A549 (cell line): ENCODE measurements around the gene SOS1. TPM values are rescaled to one million over a fixed set of nuclear protein-coding genes. Genes with fewer than 3 reads are reported as not detected.

Source experiments
- ATAC-seq, 2 experiments: fragments of 200-7000 bp in 1 of 2; fragments of >200 bp in 1 of 2; cut with Nextera tagmentation in 1 of 2; cut with Tn5 transposase in 1 of 2; 3 replicates each; pipeline versions ENCODE4 v1.8.0 to v1.9.1; 2018 to 2020; ENCODE audit warnings: mild to moderate bottlenecking in 1 of 2, moderate library complexity in 1 of 2
- CTCF ChIA-PET: fragments of 300-600 bp; sonication (Branson Sonifier 250); formaldehyde crosslinking; extraction: SDS; loops from one replicate; lab custom pipeline; 2021; ENCODE audit warnings: antibody characterized with exemption, inconsistent platforms; lab: Yijun Ruan, JAX
- POLR2A ChIA-PET: fragments of 350-600 bp; formaldehyde crosslinking; extraction: SDS; loops from one replicate; lab custom pipeline; 2021; ENCODE audit warnings: antibody characterized with exemption, inconsistent platforms; lab: Yijun Ruan, JAX
- DNase-seq, 2 experiments: peaks; one replicate each; pipeline versions ENCODE4 v3.0.0 to v3.0.0-alpha.2; 2011 to 2016; ENCODE audit warnings: low read depth in 1 of 2, low spot score in 1 of 2
- FAIRE-seq: peaks from 2 replicates; lab custom pipeline; 2011; peaks lifted over from hg19 to GRCh38; lab: Jason Lieb, UNC
- H3K27ac ChIP-seq, 2 experiments: fragments of >200 bp; sonication (Bioruptor Twin); formaldehyde crosslinking; 3 replicates each; pipeline ENCODE4 v1.5.1; 2016 to 2017
- H3K4me1 ChIP-seq: fragments of >200 bp; sonication (Bioruptor Twin); formaldehyde crosslinking; 3 replicates; pipeline ENCODE4 v1.6.1; 2016
- H3K4me2 ChIP-seq: fragments of >200 bp; sonication (Bioruptor Twin); formaldehyde crosslinking; 3 replicates; pipeline ENCODE4 v1.6.1; 2016
- H3K4me3 ChIP-seq: fragments of >200 bp; sonication (Bioruptor Twin); formaldehyde crosslinking; 3 replicates; pipeline ENCODE4 v1.5.1; 2016
- H3K9me3 ChIP-seq: fragments of >200 bp; sonication (Bioruptor Twin); formaldehyde crosslinking; 3 replicates; pipeline ENCODE4 v1.6.1; 2016
- ATOH8 ChIP-seq: fragments of 250-450 bp; sonication (Bioruptor Pico); IDR thresholded peaks from 2 replicates; pipeline ENCODE4 v1.5.0; 2020; ENCODE audit warnings: low read depth, mild to moderate bottlenecking, moderate library complexity
- BCL3 ChIP-seq: fragments of >200 bp; sonication (Bioruptor Twin); formaldehyde crosslinking; IDR thresholded peaks from 3 replicates; pipeline ENCODE4 v1.6.1; 2016
- BHLHE40 ChIP-seq: IDR thresholded peaks from 2 replicates; pipeline ENCODE4 v1.6.1; 2012; ENCODE audit warnings: low read depth, low read length, inconsistent platforms
- CEBPB ChIP-seq, 2 experiments: fragments of >200 bp in 1 of 2; sonication (Bioruptor Twin) in 1 of 2; formaldehyde crosslinking in 1 of 2; IDR thresholded peaks; 2 replicates each; pipeline ENCODE4 v1.6.1; 2012 to 2016
- CHD2 ChIP-seq: fragments of 150-350 bp; IDR thresholded peaks from 2 replicates; pipeline ENCODE4 v1.6.1; 2014; ENCODE audit warnings: low read length; ENCODE audit not compliant: partially characterized antibody
- CHD4 ChIP-seq: fragments of 200-600 bp; sonication (generic); IDR thresholded peaks from 2 replicates; pipeline ENCODE4 v1.6.1; 2016; ENCODE audit warnings: antibody characterized with exemption, mild to moderate bottlenecking, borderline replicate concordance
- EHMT2 ChIP-seq: fragments of 200-600 bp; sonication (generic); IDR thresholded peaks from 2 replicates; pipeline ENCODE4 v1.6.1; 2016; ENCODE audit warnings: antibody characterized with exemption, low read depth, mild to moderate bottlenecking, moderate library complexity
- FOXS1 ChIP-seq: fragments of 250-450 bp; sonication (Bioruptor Pico); IDR thresholded peaks from 2 replicates; pipeline ENCODE4 v1.5.0; 2020; ENCODE audit warnings: mild to moderate bottlenecking, moderate library complexity
- HEYL ChIP-seq: fragments of 250-450 bp; sonication (Bioruptor Pico); IDR thresholded peaks from 2 replicates; pipeline ENCODE4 v1.8.0; 2021; ENCODE audit warnings: mild to moderate bottlenecking, moderate library complexity
- KDM1A ChIP-seq: fragments of 200-600 bp; sonication (generic); IDR thresholded peaks from 2 replicates; pipeline ENCODE4 v1.6.1; 2016; ENCODE audit warnings: low read depth, mild to moderate bottlenecking
- MAFK ChIP-seq: fragments of 450-650 bp; IDR thresholded peaks from 2 replicates; pipeline ENCODE4 v1.6.1; 2014; ENCODE audit not compliant: partially characterized antibody
- MAX ChIP-seq: IDR thresholded peaks from 2 replicates; pipeline ENCODE4 v1.6.1; 2012
- NR3C1 ChIP-seq: fragments of >200 bp; sonication (Bioruptor Twin); formaldehyde crosslinking; IDR thresholded peaks from 3 replicates; pipeline ENCODE4 v1.6.1; 2017
- POLR2A ChIP-seq: IDR thresholded peaks from 2 replicates; pipeline ENCODE4 v1.6.1; 2012; ENCODE audit warnings: mild to moderate bottlenecking, low read length
- RAD21 ChIP-seq, 2 experiments: fragments of >200 bp in 1 of 2; sonication (Bioruptor Twin) in 1 of 2; formaldehyde crosslinking in 1 of 2; IDR thresholded peaks in 1 of 2; conservative IDR thresholded peaks in 1 of 2; 2 replicates in 1 of 2; 3 replicates in 1 of 2; pipeline ENCODE4 v1.6.1; 2012 to 2018; ENCODE audit warnings: inconsistent platforms in 1 of 2
- REST ChIP-seq: fragments of 200-600 bp; sonication (generic); IDR thresholded peaks from 2 replicates; pipeline ENCODE4 v1.6.1; 2016; ENCODE audit warnings: antibody characterized with exemption, mild to moderate bottlenecking, moderate library complexity
- RNF2 ChIP-seq: fragments of 200-600 bp; sonication (generic); IDR thresholded peaks from 2 replicates; pipeline ENCODE4 v1.6.1; 2016; ENCODE audit warnings: low read depth, mild to moderate bottlenecking, antibody characterized with exemption, moderate library complexity, borderline replicate concordance
- SMC3 ChIP-seq: fragments of >200 bp; sonication (Bioruptor Twin); formaldehyde crosslinking; IDR thresholded peaks from 3 replicates; pipeline ENCODE4 v1.6.1; 2018; ENCODE audit warnings: inconsistent platforms
- SREBF2 ChIP-seq: fragments of 450-650 bp; IDR thresholded peaks from 2 replicates; pipeline ENCODE4 v1.6.1; 2014; ENCODE audit warnings: mild to moderate bottlenecking, moderate library complexity
- ZNF302 ChIP-seq: fragments of 250-450 bp; sonication (Bioruptor Pico); IDR thresholded peaks from 2 replicates; pipeline ENCODE4 v1.9.0; 2021; ENCODE audit warnings: inconsistent platforms, mild to moderate bottlenecking, moderate library complexity
- ZSCAN20 ChIP-seq: fragments of 250-450 bp; sonication (Bioruptor Pico); IDR thresholded peaks from 2 replicates; pipeline ENCODE4 v1.8.0; 2022; ENCODE audit warnings: mild to moderate bottlenecking, moderate library complexity
- WGBS: methylation state at CpG from one replicate; pipeline ENCODE4 v1.1.6; 2017; ENCODE audit errors: missing lambda C conversion rate; 5-methylcytosine and 5-hydroxymethylcytosine counted together
- polyA plus RNA-seq, 4 experiments: library from polyadenylated mRNA; depleted of rRNA in 3 of 4; stranded (reverse); fragments of >200 nt; fragmentation: RNase III in 1 of 4; extraction: RNeasy Plus Mini Kit Qiagen cat#74134 plus additional on column Dnase treatment in 1 of 4; gene quantifications; 2 replicates in 3 of 4; 3 replicates in 1 of 4; pipeline ENCODE4 v1.2.3, GENCODE V29; 2011 to 2017
- TF ChIP-seq, protein P1 (sequence below): fragments of 150-350 bp; IDR thresholded peaks from 2 replicates; pipeline ENCODE4 v1.6.1; 2014; ENCODE audit warnings: low read depth, mild to moderate bottlenecking, low read length
- TF ChIP-seq, protein P2 (sequence below): IDR thresholded peaks from 2 replicates; pipeline ENCODE4 v1.6.1; 2012

SOS1 gene
- polyA plus RNA-seq, 2 of the 4 experiments (the other 2 are of a cell fraction), result 19.6 to 48.9 TPM

DNA sequence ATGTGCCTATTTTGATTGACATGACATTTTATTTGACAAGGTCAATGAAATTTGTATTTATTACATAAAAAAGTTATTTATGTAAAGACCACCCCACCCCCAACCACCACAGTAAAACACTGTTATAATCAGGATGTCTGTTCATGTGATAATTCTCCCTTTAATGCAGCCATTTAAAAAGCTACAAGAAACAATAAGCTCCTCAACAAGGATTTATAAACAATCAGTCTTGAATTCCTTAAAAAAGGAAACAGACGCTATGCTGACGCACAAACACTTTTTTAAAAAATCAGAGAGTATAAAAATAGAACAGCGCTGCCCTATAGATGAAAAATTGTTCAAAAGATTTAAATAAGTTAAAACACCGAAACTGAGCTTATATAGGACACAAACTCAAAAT is 102.2 kb downstream of the SOS1 start:
- H3K4me1 ChIP-seq, result no peaks in the 10 kb centered on the region
- ATAC-seq, result no peak
- no peak overlapping the region for H3K27ac ChIP-seq
- WGBS, result 96% methylated on average over 4 of the region's 4 CpGs
- POLR2A ChIA-PET, result no interaction called here
- no peak overlapping the region for H3K4me3 ChIP-seq
- CTCF ChIA-PET, result interaction anchor here (0.6 to 4.6 kb wide), 6 partner anchors 8 to 210 kb away, joined by 3 to 15 read pairs (median 4); no protein-coding TSS in a partner anchor
- H3K4me2 ChIP-seq, result no peak overlapping the region
- TF ChIP-seq EHMT2 (no peak), BCL3 (no peak), POLR2A (no peak), BHLHE40 (no peak), MAFK (no peak), NR3C1 (no peak), RNF2 (no peak), CEBPB (IDR thresholded peaks at IDR 0.05) (no peak), SMC3 (no peak), HEYL (CRISPR knock-in tag) (no peak)
- TF ChIP-seq, protein P1, sequence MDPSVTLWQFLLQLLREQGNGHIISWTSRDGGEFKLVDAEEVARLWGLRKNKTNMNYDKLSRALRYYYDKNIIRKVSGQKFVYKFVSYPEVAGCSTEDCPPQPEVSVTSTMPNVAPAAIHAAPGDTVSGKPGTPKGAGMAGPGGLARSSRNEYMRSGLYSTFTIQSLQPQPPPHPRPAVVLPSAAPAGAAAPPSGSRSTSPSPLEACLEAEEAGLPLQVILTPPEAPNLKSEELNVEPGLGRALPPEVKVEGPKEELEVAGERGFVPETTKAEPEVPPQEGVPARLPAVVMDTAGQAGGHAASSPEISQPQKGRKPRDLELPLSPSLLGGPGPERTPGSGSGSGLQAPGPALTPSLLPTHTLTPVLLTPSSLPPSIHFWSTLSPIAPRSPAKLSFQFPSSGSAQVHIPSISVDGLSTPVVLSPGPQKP, result no peak
- TF ChIP-seq, all 56 proteins: peak for 0
- no peaks in the 10 kb centered on the region for H3K9me3 ChIP-seq
- no peak for FAIRE-seq
- no peak for DNase-seq

DNA sequence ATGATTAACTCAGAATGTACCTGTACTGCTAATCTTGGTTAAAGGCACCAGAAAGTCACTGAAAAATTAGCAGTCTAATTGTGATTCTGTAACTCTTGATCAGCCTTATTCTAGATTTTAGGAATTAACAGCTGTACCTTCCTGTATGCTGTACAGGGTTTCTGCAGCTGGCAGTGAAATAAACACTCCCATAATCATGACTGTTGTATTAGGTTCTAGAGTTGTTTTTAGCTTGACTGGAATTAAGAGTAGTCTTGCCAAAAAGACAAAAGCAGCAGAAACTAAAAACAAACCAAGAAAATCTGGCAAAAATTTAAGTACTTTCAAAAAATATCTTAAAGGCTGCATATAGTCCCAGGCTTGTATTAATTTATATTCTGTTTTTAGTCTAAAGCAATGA is 103.5 kb downstream of the SOS1 start:
- no peak for TF ChIP-seq ZNF302 (CRISPR knock-in tag)
- TF ChIP-seq SREBF2, result no peak
- CTCF ChIA-PET, result interaction anchor here (1.0 to 4.6 kb wide), 3 partner anchors 9 to 212 kb away, joined by 3 to 15 read pairs (median 11); no protein-coding TSS in a partner anchor
- no peaks in the 10 kb centered on the region for H3K4me1 ChIP-seq

DNA sequence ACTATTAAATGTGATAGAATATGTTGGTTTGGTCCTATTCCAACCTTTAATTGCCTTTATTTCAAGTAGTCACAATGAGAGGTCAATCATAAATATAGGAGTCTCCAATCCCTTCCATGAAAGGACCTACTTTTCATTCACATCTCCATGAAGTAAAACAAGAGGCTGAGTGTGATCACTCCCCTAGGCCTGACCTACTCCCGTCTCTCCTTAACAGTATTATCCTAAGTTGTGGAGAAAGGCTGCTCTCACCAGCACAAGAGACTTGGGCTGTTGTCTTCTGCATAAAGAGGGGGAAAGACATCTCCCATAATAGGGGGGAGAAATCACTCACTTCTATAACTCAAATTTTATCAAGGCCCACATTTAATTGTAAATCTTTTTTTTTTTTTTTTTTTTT is 105.4 kb downstream of the SOS1 start:
- ChIA-PET CTCF (interaction anchor here (0.6 to 1.2 kb wide), 2 partner anchors 68 to 91 kb away, joined by 3 to 4 read pairs; no protein-coding TSS in a partner anchor), POLR2A (no interaction called here)
- Histone ChIP-seq H3K4me1 (no peaks in the 10 kb centered on the region), H3K27ac (no peak overlapping the region), H3K4me2 (no peak overlapping the region), H3K9me3 (no peaks in the 10 kb centered on the region), H3K4me3 (no peak overlapping the region)
- no peak for TF ChIP-seq REST
- no peak for TF ChIP-seq CHD2
- TF ChIP-seq BCL3, result no peak
- TF ChIP-seq FOXS1 (CRISPR knock-in tag), result no peak
- no peak for TF ChIP-seq KDM1A
- TF ChIP-seq RAD21 (conservative IDR thresholded peaks at IDR 0.05 in 1 of 2, IDR thresholded peaks at IDR 0.05 in 1 of 2), result no peak
- no peak for TF ChIP-seq ATOH8 (CRISPR knock-in tag)
- TF ChIP-seq ZSCAN20 (CRISPR knock-in tag), result no peak
- TF ChIP-seq, protein P2, sequence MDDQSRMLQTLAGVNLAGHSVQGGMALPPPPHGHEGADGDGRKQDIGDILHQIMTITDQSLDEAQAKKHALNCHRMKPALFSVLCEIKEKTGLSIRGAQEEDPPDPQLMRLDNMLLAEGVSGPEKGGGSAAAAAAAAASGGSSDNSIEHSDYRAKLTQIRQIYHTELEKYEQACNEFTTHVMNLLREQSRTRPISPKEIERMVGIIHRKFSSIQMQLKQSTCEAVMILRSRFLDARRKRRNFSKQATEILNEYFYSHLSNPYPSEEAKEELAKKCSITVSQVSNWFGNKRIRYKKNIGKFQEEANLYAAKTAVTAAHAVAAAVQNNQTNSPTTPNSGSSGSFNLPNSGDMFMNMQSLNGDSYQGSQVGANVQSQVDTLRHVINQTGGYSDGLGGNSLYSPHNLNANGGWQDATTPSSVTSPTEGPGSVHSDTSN, result no peak
- no peak for TF ChIP-seq SMC3
- no peak for TF ChIP-seq MAX
- no peak for TF ChIP-seq CHD4
- ATAC-seq (no peak), FAIRE-seq (no peak), DNase-seq (no peak)
- WGBS, result 91% methylated on average over 1 of the region's 1 CpG

More for the DNA sequence above, 103.5 kb downstream of the SOS1 start:
- Histone ChIP-seq H3K4me3 (no peak overlapping the region), H3K4me2 (no peak overlapping the region), H3K9me3 (no peaks in the 10 kb centered on the region), H3K27ac (no peak overlapping the region)
- DNase-seq, result no peak
- no peak for FAIRE-seq
- POLR2A ChIA-PET, result no interaction called here
- ATAC-seq, result no peak
